AG08396 (cell line): ENCODE results near the gene ZNF333.
"Not testable (repeated sequence)": the region's sequence is repeated elsewhere in the genome, so short reads cannot be mapped to it uniquely, and the experiment has no call there.

Experiments used
- DNase-seq: peaks from one replicate; pipeline ENCODE4 v3.0.0; 2012; ENCODE audit warnings: low spot score, mixed read lengths

The ZNF333 gene

DNA sequence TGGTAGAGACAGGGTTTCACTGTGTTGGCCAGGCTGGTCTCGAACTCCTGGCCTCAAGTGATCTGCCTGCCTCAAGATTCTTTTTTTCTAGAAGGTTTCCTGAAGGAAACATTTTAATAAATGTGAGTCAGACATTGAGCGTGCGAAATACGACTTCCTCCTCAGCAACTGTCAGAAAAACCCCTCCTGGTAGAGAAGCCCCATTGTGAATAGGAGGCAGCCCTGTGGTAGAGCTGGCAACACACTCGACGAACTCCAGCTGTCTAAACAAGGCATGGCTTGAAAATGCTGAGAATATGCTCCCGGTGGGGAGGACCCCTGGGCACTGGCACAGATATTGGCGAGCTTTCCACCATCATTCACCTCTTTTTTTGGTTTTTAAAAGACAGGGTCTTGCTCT lies 9.8 kb downstream of the ZNF333 start:
- DNase-seq = no peak

DNA sequence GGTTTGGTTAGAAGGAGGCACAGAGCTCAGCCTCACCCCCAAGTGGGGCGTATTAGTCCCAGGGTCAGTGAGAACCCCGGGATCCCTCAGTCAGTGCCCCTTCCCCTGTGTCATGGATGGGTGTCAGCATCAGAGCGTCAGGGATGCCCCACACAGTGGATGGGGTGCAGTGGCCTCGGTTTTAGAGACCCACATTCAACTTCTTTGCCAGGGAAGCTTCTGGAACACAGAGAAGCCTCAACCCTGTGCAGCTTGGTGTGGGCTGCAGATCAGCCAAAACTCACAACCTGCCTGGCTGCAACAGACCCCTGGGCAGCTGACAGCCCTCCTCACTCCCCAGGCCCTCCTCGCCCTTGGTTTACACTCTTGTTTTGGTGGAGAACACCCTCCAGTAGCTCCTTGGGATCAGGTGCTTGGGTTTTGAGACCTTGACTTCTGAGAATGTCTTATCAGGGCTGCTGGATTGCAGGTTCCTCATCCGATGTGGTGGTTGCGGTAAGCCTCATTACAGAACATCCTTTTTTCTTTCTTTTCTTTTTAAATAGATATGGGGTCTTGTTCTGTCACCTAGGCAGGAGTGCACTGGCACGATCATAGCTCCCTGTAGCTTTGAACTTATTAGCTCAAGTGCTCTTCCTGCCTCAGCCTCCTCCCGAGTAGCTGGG lies 11.0 kb downstream of the ZNF333 start:
- DNase-seq = no peak

DNA sequence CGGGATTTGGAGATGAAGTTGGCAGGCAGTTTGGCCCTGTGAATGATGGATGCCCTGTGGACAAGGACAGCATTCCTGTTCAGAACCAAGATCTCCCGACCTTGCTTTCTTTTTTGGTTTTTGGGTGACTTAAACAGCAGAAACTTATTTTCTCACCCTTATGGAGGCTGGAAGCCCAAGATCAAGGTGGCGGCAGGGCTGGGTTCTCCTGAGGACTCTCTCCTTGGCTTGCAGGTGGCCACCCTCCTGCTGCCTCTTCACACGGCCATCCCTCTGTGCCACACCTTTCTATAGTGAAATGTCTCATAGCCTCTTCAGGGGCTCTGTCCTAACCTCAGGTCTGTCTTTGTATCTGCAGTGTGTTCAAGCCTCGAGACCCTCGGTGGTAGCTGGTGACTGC lies 14.0 kb downstream of the ZNF333 start:
- no peak for DNase-seq

DNA sequence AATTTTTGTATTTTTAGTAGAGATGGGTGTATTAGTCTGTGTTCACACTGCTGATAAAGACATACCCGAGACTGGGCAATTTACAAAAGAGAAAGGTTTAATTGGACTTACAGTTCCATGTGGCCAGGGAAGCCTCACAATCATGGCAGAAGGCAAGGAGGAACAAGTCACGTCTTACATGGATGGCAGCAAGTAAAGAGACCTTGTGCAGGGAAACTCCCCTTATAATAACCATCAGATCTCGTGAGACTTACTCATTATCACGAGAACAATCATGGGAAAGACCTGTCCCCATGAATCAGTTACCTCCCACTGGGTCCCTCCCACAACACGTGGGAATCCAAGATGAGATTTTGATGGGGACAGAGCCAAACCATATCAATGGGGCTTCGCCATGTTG lies 14.6 kb downstream of the ZNF333 start:
- no peak for DNase-seq

DNA sequence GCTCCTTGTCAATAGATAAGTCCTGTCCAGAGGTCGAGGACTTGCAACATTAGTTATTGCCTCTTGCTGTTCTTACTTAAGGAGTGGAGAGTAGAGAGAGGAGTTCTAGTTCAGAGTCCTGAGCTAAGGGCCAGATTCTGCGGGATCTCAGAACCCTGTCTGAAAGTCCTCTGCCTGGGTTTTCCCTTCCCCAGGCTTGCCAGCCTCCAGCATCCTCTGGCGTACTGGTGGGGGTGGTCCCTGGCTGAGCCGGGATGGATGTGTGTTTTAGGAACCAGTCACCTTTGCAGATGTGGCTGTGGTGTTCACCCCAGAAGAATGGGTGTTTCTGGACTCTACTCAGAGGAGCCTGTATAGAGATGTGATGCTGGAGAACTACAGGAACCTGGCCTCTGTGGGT lies 26.0 kb downstream of the ZNF333 start:
- no peak for DNase-seq

DNA sequence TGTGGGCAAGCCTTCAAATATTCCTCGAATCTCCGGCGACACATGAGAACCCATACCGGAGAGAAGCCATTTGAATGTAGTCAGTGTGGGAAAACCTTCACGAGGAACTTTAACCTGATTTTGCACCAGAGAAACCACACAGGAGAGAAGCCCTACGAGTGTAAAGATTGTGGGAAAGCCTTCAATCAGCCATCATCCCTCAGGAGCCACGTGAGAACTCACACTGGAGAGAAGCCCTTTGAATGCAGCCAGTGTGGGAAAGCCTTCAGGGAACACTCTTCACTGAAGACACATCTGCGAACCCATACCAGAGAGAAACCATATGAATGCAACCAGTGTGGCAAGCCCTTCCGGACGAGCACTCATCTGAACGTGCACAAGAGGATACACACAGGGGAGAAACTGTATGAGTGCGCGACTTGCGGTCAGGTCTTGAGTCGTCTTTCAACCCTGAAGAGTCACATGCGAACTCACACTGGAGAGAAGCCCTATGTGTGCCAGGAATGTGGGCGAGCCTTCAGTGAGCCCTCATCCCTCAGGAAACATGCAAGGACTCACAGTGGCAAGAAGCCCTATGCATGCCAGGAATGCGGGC lies 28.8 kb downstream of the ZNF333 start:
- DNase-seq = no peak

DNA sequence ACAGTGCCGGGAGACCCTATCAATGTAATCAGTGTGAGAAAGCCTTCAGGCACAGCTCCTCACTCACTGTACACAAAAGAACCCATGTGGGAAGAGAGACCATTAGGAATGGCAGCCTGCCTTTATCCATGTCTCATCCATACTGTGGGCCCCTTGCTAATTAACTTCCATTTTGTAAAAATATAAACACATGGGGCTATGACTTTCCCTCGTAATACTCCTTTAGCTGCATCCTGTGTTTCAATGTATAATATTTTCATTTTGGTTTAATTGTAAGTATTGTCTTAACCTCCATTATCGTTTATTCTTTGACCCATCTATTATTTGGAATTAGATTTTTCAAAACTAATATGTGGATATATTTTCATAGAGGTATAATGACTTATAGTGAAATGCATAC lies 29.3 kb downstream of the ZNF333 start:
- no peak for DNase-seq

DNA sequence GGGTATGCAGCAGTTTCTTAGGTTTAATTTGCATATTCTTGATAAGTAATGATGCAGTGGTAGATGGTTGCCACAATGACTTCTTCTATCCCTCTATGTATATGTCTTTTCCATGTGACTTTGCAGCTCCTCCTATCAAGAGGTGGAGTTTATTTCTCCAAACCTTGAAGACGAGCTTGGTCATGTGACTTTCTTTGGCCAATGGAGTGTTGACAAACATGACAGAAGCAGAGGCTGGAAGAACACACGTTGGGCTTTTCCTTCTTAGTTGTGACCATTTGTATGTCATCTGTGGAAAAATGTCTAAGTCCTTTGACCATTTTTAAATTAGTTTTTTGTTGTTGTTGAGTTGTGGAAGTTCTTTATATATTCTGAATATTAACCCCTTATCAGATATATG lies 32.3 kb downstream of the ZNF333 start:
- DNase-seq = no peak

DNA sequence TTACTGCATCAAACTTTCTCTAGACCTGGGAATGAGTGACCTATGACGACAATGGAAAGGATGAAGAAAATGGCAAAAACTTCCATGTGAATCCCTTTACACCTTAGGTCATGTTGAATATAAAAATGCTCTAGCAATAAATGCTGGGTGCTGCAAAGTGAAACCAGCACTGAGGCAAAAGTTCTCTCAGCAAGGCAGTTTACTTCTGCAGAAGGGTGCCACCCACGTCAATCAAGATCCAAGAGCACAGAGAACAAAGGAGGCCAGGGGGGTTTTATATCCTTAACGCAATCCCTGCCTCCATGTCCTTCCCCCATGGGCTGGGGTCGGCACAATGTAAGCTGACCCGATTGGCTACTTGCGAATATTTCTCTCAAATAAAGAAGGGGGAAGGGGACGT lies 38.7 kb downstream of the ZNF333 start:
- no peak for DNase-seq

DNA sequence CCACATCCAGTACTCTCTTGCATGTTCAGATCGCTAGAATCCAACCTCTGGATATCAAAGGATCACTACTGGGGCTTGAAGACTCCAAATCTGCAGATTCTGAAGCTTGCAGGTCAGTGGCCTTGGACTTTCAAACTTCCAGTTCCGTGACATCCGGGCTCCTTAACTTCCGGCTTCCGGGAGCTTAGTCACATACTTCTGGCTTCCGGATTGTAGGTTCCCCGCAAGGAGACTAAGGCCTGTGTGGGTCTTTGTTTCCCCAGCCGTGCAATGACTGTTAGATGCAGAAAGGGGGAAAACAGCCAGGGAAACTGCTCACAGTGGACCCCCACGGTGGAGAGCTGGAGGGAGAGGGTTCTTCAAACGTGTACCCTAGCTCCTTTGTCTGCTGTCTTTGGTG lies 41.4 kb downstream of the ZNF333 start:
- DNase-seq = no peak

DNA sequence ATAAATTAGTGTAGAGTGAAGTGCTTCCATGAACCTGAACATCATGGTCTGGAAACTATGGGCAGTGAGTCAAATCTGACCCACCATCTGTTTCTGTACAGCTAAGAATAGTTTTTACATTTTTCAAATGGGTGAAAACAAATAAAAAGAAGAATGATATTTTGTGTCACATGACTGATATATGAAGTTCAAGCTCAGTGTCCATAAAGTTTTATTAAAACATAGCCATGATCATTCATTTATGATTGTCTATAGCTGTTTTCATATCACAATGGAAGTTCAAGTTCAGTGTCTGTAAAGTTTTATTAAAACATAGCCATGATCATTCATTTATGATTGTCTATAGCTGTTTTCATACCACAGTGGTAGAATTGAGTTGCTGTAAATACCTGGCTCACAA lies 42.7 kb downstream of the ZNF333 start:
- no peak for DNase-seq

DNA sequence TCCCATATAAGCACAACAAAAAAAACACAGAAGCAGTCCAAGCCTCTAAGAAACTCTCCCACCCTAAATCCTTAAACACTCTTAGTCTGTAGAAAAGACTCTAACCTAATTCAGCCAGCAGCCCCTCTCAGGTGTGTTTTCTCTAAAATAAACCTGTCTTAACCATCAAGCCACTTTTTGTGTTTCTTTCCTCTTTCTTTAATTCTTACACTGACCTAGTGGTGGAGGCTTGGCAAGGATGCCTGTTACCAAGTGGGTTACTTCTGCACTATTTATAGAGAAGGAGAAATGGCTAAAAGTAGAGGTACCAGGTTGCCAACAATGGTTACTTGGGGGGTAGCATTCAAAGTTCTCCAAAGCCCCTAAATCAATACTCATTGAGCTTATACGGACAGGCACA lies 43.7 kb downstream of the ZNF333 start:
- DNase-seq = no peak

DNA sequence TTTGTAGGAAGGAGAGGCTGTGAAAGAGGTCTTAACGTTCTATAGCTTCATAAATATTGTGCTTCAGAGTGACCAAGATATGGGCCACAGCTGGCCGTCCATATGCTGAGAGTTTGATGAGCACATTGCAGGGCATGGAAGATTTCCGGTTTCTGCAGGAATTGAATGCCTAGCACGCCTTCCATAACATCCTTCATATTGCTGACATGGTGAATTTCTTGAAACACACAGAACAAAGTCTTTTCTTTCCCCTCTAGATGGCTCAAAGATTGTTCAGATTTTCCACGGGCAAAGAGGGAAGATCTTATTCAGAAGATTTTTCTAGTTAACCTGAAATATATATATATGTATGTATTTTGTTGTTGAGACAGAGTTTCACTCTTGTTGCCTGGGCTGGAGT lies 46.1 kb downstream of the ZNF333 start:
- DNase-seq = no peak

DNA sequence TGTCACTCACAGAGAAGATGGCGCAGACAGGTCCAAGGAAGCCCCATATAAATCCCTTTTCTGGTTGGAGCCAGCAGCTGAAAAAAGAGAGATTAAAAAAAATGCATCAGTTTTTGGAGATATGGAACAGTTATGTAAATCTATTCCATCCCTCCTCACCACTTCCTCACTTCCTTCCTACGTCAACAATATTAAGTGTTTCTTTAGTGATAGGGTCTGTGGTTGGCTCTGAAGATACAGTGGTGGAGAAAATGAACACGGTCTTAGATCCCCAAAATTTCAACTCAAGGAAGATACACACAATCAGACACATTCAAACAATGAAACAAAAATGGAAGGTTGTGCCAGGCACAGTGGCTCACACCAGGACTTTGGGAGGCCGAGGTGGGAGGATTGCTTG lies 57.0 kb downstream of the ZNF333 start:
- no peak for DNase-seq

DNA sequence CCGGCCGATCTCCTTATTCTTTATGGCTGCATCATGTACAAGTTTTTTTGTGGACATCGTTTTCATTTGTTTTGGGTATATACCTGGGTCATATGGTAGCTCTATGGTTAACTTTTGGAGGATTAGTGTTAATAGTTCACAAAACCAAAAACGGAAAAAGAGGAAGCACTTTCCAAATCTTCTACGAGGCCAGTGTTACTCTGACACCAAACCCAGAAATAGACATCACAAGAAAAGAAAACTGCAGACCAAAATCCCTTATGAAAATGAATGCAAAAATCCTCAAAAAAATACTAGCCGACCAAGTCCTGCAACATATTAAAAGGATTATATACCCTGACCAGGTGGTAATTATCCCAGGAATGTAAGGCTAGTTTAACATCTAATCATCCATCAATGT lies 58.8 kb downstream of the ZNF333 start:
- no peak for DNase-seq

DNA sequence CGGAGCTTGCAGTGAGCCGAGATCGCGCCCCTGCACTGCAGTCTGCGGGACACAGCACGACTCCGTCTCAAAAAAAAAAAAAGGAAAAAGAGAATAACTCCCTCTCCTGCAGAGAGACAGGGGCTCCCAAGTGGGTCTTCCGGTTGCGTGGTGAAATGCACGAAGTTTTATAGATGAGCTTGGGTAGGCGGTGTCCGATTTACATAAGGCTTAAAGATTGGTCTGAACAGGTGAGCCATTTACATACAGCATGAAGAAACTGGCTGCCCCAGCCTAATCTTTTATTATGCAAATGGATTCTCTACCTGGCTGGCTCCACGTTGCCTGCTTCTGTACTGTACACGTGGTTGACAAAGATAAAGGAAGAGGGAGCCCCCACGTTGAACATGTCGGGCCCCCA lies 69.0 kb downstream of the ZNF333 start:
- no peak for DNase-seq

DNA sequence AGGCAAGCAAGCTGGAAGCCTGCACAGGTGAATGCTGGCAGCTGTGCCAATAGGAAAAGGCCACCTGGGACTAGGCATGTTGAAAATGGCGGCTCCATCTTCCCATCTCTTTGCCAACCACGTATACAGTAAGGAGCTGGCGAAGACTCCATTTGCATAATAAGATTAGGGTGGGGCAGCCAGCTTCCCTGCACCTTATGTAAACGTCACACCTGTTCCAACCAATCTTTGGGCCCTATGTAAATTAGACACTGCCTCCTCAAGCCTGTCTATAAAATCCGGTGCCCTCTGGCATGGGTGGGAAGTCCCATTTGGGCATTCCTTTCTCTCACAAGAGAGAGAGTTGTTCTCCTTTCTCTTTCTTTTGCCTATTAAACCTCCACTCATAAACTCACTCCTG lies 71.8 kb downstream of the ZNF333 start:
- DNase-seq = no peak

DNA sequence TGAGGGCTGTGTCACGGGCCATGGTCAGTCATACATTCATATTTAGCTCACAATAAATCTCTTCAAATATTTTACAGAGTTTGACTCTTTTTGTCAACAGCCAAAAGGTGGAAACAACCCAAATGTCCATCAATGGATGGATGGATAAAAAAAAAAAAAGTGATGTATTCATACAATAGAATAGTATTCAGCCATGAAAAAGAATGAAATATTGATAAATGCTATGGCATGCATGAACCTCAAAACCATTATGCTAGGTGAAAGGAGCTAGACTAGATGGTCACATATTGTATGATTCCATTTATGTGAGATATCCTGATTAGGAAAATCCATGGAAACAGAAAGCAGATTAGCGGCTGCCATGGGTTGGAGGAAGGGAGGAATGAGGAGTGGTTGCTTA lies 72.3 kb downstream of the ZNF333 start:
- DNase-seq = no peak

DNA sequence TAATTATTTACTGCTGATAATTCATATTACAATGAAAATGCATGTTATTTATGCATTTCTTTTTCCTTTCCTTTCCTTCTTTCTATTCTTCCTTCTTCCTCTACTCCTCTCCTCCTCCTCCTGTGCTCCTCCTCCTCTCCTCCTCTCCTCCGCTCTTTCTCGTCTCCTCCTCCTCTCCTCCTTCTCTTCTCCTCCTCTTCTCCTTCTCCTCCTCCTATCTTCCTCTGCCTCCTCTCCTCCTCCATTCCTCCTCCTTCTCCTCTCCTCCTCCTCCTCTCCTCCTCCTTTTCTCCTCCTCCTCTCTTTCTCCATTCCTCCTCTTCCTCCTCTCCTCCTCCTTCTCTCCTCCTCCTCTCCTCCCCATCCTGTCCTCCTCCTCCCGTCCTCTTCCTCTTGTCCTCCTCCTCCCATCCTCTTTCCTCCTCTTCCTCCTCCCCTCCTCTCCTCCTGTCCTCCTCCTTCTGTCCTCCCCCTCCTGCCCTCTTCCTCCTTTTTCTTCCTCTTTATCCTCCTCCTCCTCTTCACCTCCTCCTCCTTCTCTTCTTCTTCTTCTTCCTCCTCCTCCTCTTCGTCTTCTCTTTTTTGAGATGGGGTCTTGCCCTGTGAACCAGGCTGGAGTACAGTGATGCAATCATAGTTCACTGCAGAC lies 73.8 kb downstream of the ZNF333 start:
- no peak for DNase-seq

DNA sequence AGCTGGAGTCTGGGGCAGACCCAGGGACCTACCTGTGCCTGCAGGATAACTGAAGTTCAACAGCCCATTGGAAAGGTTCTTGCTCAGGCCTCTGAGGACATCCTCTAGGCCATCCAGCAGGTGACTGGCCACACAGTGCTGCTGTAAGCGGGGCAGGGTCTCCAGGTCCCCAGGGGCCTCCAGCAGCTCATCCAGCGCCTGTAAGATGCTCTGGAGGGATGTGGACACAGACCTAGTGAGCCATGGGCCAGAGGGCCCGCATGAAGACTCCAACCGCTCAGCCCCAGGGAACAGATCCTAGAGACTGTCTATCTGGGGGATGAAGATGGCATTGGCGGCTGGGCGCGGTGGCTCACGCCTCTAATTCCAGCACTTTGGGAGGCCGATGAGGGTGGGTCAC lies 74.6 kb downstream of the ZNF333 start:
- DNase-seq = no peak

DNA sequence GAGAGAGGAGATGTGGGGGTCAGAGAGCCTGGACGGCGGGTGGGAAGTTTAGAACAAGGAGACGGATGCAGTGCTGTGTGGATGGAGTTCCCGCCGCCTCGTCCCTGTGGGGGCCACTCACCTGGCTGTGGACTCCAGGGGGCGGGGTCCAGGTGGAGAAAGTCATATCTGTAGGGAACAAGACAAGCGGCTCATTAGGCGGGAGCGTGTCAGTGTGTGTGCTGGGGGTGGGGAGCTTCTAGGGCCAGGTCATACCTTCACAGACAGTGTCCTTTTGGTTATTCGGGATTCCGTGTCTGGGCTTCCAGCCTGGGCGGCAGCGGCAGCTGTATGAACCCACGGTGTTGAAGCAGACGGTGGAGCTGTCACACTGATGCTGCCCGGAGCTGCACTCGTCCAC lies 75.6 kb downstream of the ZNF333 start:
- DNase-seq = not testable (repeated sequence)

DNA sequence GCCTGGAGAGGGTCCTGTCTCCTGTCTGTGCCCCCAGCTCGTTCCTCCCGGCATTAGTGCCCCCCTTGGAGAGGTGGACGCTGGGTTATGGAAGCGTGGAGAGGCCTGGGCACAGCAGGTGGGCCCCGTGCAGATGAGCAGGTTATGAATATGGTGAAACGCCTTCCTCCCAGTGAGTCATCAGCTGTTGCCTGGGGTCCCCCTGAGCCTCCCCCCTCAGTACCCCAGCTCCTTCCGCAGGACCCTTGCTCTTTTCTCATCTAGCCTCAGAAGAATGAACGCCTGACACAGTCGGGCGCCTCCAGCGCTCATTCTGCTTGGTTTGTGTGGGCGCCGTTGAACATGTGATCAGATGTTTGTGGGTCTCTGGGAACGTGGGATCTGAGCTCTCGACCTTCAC lies 76.0 kb downstream of the ZNF333 start:
- not testable (repeated sequence) for DNase-seq

DNA sequence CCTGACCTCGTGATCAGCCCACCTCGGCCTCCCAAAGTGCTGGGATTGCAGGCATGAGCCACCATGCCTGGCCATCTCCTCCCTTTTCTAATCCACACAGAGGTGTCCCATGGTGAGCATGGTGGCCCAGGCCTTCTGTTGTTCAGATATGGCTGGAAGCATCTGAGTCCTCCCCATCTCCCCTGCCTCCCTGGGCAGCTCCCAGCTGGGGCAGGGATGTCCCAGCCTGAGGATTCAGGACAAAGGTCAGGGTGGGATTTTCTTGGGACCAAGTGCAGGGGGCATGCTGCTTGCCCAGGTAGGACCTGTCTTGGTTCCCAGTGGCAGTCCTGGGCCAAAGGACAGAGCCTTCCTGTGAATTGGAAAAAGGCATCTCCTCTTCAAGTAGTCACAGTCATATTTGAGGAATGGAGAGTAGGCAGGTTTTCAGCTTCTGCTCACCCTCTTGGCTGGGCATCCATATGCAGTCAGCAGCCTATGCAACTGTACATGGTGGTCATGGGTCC lies 77.7 kb downstream of the ZNF333 start:
- no peak for DNase-seq

DNA sequence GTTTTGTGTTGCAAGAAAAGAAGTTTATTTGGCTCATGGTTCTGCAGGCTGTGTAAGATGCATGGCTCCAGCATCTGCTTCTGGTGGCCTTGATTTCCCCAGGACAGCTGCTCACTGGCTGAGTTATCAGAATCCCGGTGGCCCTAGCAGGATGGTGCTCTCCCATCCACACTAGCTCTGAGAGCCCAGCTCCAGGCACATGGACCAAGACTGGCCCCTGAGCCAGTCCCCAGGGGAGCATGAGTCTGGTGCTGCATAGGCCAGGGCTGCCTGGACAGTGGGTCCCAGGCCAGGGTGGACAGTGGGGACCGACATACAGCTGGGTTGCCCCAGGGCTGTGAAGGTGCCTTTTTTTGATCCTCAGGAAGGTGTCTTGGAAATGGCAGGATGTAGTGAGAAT lies 78.2 kb downstream of the ZNF333 start:
- DNase-seq = no peak
